CD4-positive, alpha-beta T cell (primary cell): ENCODE data around the gene ATP12A. TPM values are rescaled to one million over a fixed set of nuclear protein-coding genes. Genes with fewer than 3 reads are reported as not detected.

Experiments
- ATAC-seq: fragments of 200-7000 bp; cut with Tn5 transposase; one replicate; pipeline ENCODE4 v1.10.0; 2022; ENCODE audit warnings: mild to moderate bottlenecking; ENCODE audit not compliant: poor library complexity
- CTCF ChIA-PET: fragments of 350-600 bp; sonication (Branson Sonifier 250); formaldehyde crosslinking; loops from one replicate; lab custom pipeline; 2021; ENCODE audit warnings: antibody characterized with exemption, inconsistent platforms; lab: Charles Lee
- POLR2A ChIA-PET: fragments of 350-600 bp; sonication (Branson Sonifier 250); formaldehyde crosslinking; loops from one replicate; lab custom pipeline; 2021; ENCODE audit warnings: antibody characterized with exemption, inconsistent platforms; lab: Charles Lee
- DNase-seq, 14 experiments: peaks; one replicate each; pipeline ENCODE4 v3.0.0-alpha.2; 2013 to 2020; ENCODE audit warnings: mixed read lengths in 2 of 14
- H3K27ac ChIP-seq, 2 donors: one replicate each; pipeline versions ENCODE4 v1.5.1 to v1.7.0; 2013; ENCODE audit warnings: low read length in 2 of 2, low read depth in 1 of 2, mild to moderate bottlenecking in 1 of 2
- H3K27me3 ChIP-seq, 2 experiments: 1 replicate in 1 of 2; 2 replicates in 1 of 2; pipeline versions ENCODE4 v1.6.1 to v1.7.0; 2013; ENCODE audit warnings: low read length in 2 of 2, control low read depth in 1 of 2, mild to moderate bottlenecking in 1 of 2, moderate library complexity in 1 of 2; ENCODE audit not compliant: insufficient read depth in 2 of 2, control insufficient read depth in 1 of 2
- H3K36me3 ChIP-seq: one replicate; pipeline ENCODE4 v1.6.1; 2013; ENCODE audit warnings: low read length, control low read depth; ENCODE audit not compliant: insufficient read depth
- H3K4me1 ChIP-seq: one replicate; pipeline ENCODE4 v1.6.1; 2013; ENCODE audit warnings: low read length, control low read depth; ENCODE audit not compliant: insufficient read depth
- H3K4me3 ChIP-seq: one replicate; pipeline ENCODE4 v1.5.1; 2013; ENCODE audit warnings: mild to moderate bottlenecking, low read length, moderate library complexity
- H3K9me3 ChIP-seq, 2 experiments: 1 replicate in 1 of 2; 2 replicates in 1 of 2; pipeline versions ENCODE4 v1.6.1 to v1.7.0; 2013; ENCODE audit warnings: low read length in 2 of 2, mild to moderate bottlenecking in 2 of 2, control low read depth in 1 of 2, moderate library complexity in 1 of 2; ENCODE audit not compliant: control insufficient read depth in 1 of 2, insufficient read depth in 1 of 2
- H3K27ac Mint-ChIP-seq: one replicate; pipeline ENCODE4 v1.8.0; 2020; ENCODE audit warnings: mixed read lengths
- H3K27me3 Mint-ChIP-seq: one replicate; pipeline ENCODE4 v1.8.0; 2021; ENCODE audit warnings: mixed read lengths
- H3K36me3 Mint-ChIP-seq: one replicate; pipeline ENCODE4 v1.8.0; 2021; ENCODE audit warnings: low read depth, mixed read lengths
- H3K4me1 Mint-ChIP-seq: one replicate; pipeline ENCODE4 v1.8.0; 2021; ENCODE audit warnings: low read depth, mixed read lengths
- H3K4me3 Mint-ChIP-seq: one replicate; pipeline ENCODE4 v1.8.0; 2020; ENCODE audit warnings: mild to moderate bottlenecking, mixed read lengths
- H3K9me3 Mint-ChIP-seq: one replicate; pipeline ENCODE4 v1.8.0; 2020; ENCODE audit warnings: mixed read lengths
- intact Hi-C, 2 experiments: fragments of 100-400 bp; cut with DNase I in 1 of 2; cut with micrococcal nuclease in 1 of 2; formaldehyde crosslinking; loops; one replicate each; pipeline versions ENCODE4 v1.15.1 to v1.9.0; 2023 to 2025; cut with DNase I, micrococcal nuclease
- total RNA-seq, 174 experiments: library from RNA in 2 of 174; stranded (reverse) in 2 of 174; gene quantifications; one replicate each; pipeline ENCODE4 v1.2.3 and lab custom pipeline; 2021 to 2026
- TF ChIP-seq, protein P1 (sequence below): fragments of 200-600 bp; IDR thresholded peaks from one replicate; pipeline ENCODE4 v1.8.0; 2022; ENCODE audit warnings: antibody characterized with exemption, mild to moderate bottlenecking

The ATP12A gene
- total RNA-seq, 2 experiments from 2014 or later: 0.05 to 0.06 TPM

DNA sequence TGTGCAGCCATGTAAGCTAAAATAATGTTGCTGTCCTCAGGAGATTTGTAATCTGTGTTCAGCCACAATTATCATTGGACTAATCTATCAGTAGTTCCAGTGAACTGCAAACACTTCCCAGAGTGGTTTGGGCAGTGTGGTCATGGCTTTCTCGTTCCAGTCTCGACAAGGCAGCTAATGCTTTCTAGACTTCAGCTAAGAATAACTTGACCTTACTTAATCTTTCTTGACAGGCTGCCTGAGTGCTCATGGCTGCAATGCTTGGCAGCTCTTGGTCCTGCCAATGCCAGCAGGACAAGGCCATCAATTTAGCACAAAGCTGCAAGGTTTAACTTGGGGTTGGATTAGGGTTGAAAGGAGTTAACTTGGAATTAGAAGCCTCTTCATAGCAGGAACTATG is 32.8 kb downstream of the ATP12A start:
- H3K27ac Mint-ChIP-seq: no peak overlapping the region
- Histone ChIP-seq H3K4me3 (no peak overlapping the region), H3K27ac (no peak overlapping the region), H3K9me3 (no peaks in the 10 kb centered on the region), H3K36me3 (no peaks in the 10 kb centered on the region), H3K4me1 (peaks cover 17% of the 10 kb centered on the region), H3K27me3 (no peaks in the 10 kb centered on the region)
- ChIA-PET POLR2A (no interaction called here), CTCF (no interaction called here)
- H3K9me3 Mint-ChIP-seq: no peaks in the 10 kb centered on the region
- TF ChIP-seq, protein P1, sequence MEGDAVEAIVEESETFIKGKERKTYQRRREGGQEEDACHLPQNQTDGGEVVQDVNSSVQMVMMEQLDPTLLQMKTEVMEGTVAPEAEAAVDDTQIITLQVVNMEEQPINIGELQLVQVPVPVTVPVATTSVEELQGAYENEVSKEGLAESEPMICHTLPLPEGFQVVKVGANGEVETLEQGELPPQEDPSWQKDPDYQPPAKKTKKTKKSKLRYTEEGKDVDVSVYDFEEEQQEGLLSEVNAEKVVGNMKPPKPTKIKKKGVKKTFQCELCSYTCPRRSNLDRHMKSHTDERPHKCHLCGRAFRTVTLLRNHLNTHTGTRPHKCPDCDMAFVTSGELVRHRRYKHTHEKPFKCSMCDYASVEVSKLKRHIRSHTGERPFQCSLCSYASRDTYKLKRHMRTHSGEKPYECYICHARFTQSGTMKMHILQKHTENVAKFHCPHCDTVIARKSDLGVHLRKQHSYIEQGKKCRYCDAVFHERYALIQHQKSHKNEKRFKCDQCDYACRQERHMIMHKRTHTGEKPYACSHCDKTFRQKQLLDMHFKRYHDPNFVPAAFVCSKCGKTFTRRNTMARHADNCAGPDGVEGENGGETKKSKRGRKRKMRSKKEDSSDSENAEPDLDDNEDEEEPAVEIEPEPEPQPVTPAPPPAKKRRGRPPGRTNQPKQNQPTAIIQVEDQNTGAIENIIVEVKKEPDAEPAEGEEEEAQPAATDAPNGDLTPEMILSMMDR: no peak
- no peaks in the 10 kb centered on the region for H3K27me3 Mint-ChIP-seq
- no peak overlapping the region for H3K4me3 Mint-ChIP-seq
- peaks cover 14% of the 10 kb centered on the region for H3K4me1 Mint-ChIP-seq
- intact Hi-C loops: no loop called here
- DNase-seq: no peak
- no peaks in the 10 kb centered on the region for H3K36me3 Mint-ChIP-seq
- no peak for ATAC-seq

DNA sequence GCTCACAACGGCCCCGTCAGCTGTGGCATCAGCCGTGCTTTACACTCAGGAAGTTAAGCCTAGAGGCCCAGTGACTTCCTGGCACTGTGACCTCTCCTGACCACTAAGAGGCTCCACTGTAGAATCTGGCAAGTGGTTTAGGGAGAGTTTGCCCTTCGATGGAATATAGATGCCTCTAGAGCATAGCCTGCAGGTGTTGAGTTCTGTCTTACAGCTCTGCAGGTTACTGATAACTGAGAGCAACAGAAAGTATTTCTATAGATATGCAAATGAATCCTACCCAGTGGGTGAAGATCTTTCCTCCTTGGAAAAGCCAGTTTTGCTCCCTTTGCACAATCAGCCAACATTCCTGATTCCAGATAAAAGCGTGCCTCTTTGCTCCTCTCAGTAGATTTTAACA is 35.8 kb downstream of the ATP12A start:
- ChIA-PET POLR2A (no interaction called here), CTCF (no interaction called here)
- H3K4me1 ChIP-seq: no peaks in the 10 kb centered on the region

DNA sequence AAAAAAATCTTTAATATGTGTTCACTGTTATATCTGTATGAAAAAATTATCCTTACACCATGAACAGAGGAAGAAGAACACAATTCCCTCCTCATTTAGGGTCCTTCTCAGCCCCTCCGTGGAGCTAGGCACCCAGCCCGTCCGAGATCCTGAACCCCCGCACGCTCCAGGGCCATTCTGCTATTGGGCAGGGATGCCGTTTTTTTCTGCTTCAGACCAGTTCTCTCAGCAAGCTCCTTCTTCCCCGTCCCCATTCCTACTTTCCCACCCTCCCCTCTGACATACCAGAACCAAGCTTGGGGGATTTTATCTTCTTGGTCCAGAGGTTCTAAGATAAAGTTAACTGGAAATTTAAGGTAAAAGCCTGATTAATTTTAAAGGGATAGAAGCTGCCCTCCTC is 36.2 kb downstream of the ATP12A start:
- POLR2A ChIA-PET: no interaction called here
- H3K9me3 ChIP-seq: no peaks in the 10 kb centered on the region
- Mint-ChIP-seq H3K36me3 (no peaks in the 10 kb centered on the region), H3K27ac (no peak overlapping the region), H3K9me3 (no peaks in the 10 kb centered on the region), H3K4me1 (no peaks in the 10 kb centered on the region), H3K4me3 (no peak overlapping the region), H3K27me3 (no peaks in the 10 kb centered on the region)
- H3K4me1 ChIP-seq: no peaks in the 10 kb centered on the region
- CTCF ChIA-PET: no interaction called here
- intact Hi-C loops: no loop called here
- TF ChIP-seq, protein P1: no peak
- H3K27me3 ChIP-seq: peaks cover 0 to 1% of the 10 kb centered on the region in 2 experiments
- ATAC-seq: no peak
- no peak for DNase-seq
- H3K27ac ChIP-seq: no peak overlapping the region
- no peak overlapping the region for H3K4me3 ChIP-seq
- no peaks in the 10 kb centered on the region for H3K36me3 ChIP-seq

More for the DNA sequence above, 35.8 kb downstream of the ATP12A start:
- ATAC-seq (no peak), DNase-seq (no peak)
- Mint-ChIP-seq H3K4me3 (no peak overlapping the region), H3K27ac (no peak overlapping the region), H3K27me3 (no peaks in the 10 kb centered on the region), H3K36me3 (no peaks in the 10 kb centered on the region), H3K9me3 (no peaks in the 10 kb centered on the region), H3K4me1 (no peaks in the 10 kb centered on the region)
- Histone ChIP-seq H3K9me3 (no peaks in the 10 kb centered on the region), H3K27ac (no peak overlapping the region), H3K4me3 (no peak overlapping the region), H3K36me3 (no peaks in the 10 kb centered on the region), H3K27me3 (no peaks in the 10 kb centered on the region)
- TF ChIP-seq, protein P1: no peak
- intact Hi-C loops: no loop called here
